Measurements from ENCODE around the gene SLC9A2.

- no peak for TF ChIP-seq CTCF (IDR thresholded peaks at IDR 0.05; ENCODE audit: insufficient read depth, low read depth, low read length)
- TF ChIP-seq EZH2 (IDR thresholded peaks at IDR 0.05; ENCODE audit: insufficient read depth, low read length), result no peak
Observed at GRCh38 chr2:102668171-102668570, 48.8 kb downstream of the SLC9A2 start.
